Cardiac fibroblast (primary cell): ENCODE data around the gene UBAC1.

ENCODE experiments used
- DNase-seq, 2 donors: peaks; one replicate each; pipeline versions ENCODE4 v3.0.0 to v3.0.0-alpha.2; 2010; ENCODE audit warnings: low read depth in 2 of 2
- H3K4me3 ChIP-seq, 2 donors: replicated peaks in 1 of 2; 1 replicate in 1 of 2; 2 replicates in 1 of 2; pipeline ENCODE4 v1.5.1; 2011; ENCODE audit warnings: low read depth in 2 of 2, low read length in 2 of 2, mild to moderate bottlenecking in 2 of 2, moderate library complexity in 1 of 2
- CTCF ChIP-seq: IDR thresholded peaks from one replicate; pipeline ENCODE4 v1.5.1; 2011; ENCODE audit warnings: low read depth, mild to moderate bottlenecking, low read length, inconsistent platforms

UBAC1 gene

GRCh38 chr9:135903786-135904520, 57.2 kb downstream of the UBAC1 start:
- DNase-seq, result no peak
- H3K4me3 ChIP-seq, result no peak overlapping the region
- TF ChIP-seq CTCF, result no peak

GRCh38 chr9:135903358-135903656, 57.9 kb downstream of the UBAC1 start:
- no peak overlapping the region for H3K4me3 ChIP-seq
- TF ChIP-seq CTCF, result no peak
- DNase-seq, result no peak

- no peak for TF ChIP-seq CTCF
- DNase-seq, result no peak
- no peak overlapping the region for H3K4me3 ChIP-seq
Measured at GRCh38 chr9:135902655-135903357, 58.4 kb downstream of the UBAC1 start.

- no peak for DNase-seq
- no peak overlapping the region for H3K4me3 ChIP-seq
- no peak for TF ChIP-seq CTCF
Measured at GRCh38 chr9:135901826-135902225, 59.3 kb downstream of the UBAC1 start.

GRCh38 chr9:135901031-135901758, 60.0 kb downstream of the UBAC1 start:
- H3K4me3 ChIP-seq, result no peak overlapping the region
- no peak for TF ChIP-seq CTCF
- DNase-seq, result no peak

- TF ChIP-seq CTCF, result no peak
- DNase-seq, result peak; percentile 59 to 67
- H3K4me3 ChIP-seq, result no peak overlapping the region
Measured at GRCh38 chr9:135898634-135899407, 62.4 kb downstream of the UBAC1 start.
